GM12878 (cell line): Measurements from ENCODE around the gene FBN2. TPM values are rescaled to one million over a fixed set of nuclear protein-coding genes. Genes with fewer than 3 reads are reported as not detected.

ENCODE experiments used
- EED ChIP-seq: sonication (generic); IDR thresholded peaks from 2 replicates; pipeline ENCODE4 v1.6.1; 2016; ENCODE audit warnings: antibody characterized with exemption, low read depth
- FOXK2 ChIP-seq: fragments of 450-650 bp; IDR thresholded peaks from 2 replicates; pipeline ENCODE4 v1.6.1; 2017; ENCODE audit warnings: mild to moderate bottlenecking, moderate library complexity
- KDM1A ChIP-seq: fragments of 200-600 bp; sonication (generic); IDR thresholded peaks from 2 replicates; pipeline ENCODE4 v1.6.1; 2016; ENCODE audit warnings: borderline replicate concordance
- MXI1 ChIP-seq: fragments of 150-350 bp; IDR thresholded peaks from 2 replicates; pipeline ENCODE4 v1.6.1; 2011; ENCODE audit warnings: low read depth, mild to moderate bottlenecking, inconsistent platforms, low read length, improper control_type of control experiment
- RBBP5 ChIP-seq: fragments of 200-600 bp; sonication (generic); conservative IDR thresholded peaks from 2 replicates; pipeline ENCODE4 v1.6.1; 2016
- TBL1XR1 ChIP-seq: IDR thresholded peaks from 2 replicates; pipeline ENCODE4 v1.6.1; 2012; ENCODE audit warnings: low read depth, low read length, improper control_type of control experiment
- polyA plus RNA-seq, 11 experiments: library from polyadenylated mRNA; depleted of rRNA in 4 of 11; unstranded in 6 of 11; stranded (reverse) in 5 of 11; fragments of >200 nt; fragmentation: Nextera tagmentation in 4 of 11; fragmentation: Illumina TruSeq in 1 of 11; extraction: Ambion mirVana in 4 of 11; extraction: Trizol in 1 of 11; gene quantifications; 1 replicate in 1 of 11; 2 replicates in 10 of 11; pipeline versions ENCODE4 v1.2.1 to v1.2.3, GENCODE V29; 2011 to 2016; ENCODE audit warnings: inconsistent platforms in 2 of 11, missing spikeins in 2 of 11, low read depth in 1 of 11
- total RNA-seq, 4 experiments: library from RNA; depleted of rRNA in 3 of 4; stranded (reverse); fragments of >200 nt in 3 of 4; fragmentation: Illumina TruSeq in 1 of 4; extraction: Trizol in 1 of 4; gene quantifications; 2 replicates each; pipeline versions ENCODE4 v1.2.1 to v1.2.3, GENCODE V29; 2013 to 2021
- TF ChIP-seq, protein P1 (sequence below): IDR thresholded peaks from 2 replicates; pipeline ENCODE4 v1.6.1; 2011; ENCODE audit warnings: low read depth, low read length, improper control_type of control experiment, borderline replicate concordance
- TF ChIP-seq, protein P2 (sequence below): fragments of 150-350 bp; IDR thresholded peaks from 2 replicates; pipeline ENCODE4 v1.6.1; 2014; ENCODE audit warnings: mild to moderate bottlenecking, low read depth, low read length
- TF ChIP-seq, protein P3 (sequence below): IDR thresholded peaks from 2 replicates; pipeline ENCODE4 v1.6.1; 2011; ENCODE audit warnings: borderline replicate concordance, low read depth, mild to moderate bottlenecking, moderate library complexity, mixed read lengths, low read length; ENCODE audit not compliant: insufficient read depth; ENCODE audit errors: extremely low read length
- TF ChIP-seq, protein P4 (sequence below): fragments of 450-650 bp; conservative IDR thresholded peaks from 2 replicates; pipeline ENCODE4 v1.6.1; 2017; ENCODE audit warnings: mild to moderate bottlenecking, moderate library complexity
- TF ChIP-seq, protein P5 (sequence below): fragments of 450-650 bp; IDR thresholded peaks from 2 replicates; pipeline ENCODE4 v1.6.1; 2018; ENCODE audit warnings: borderline replicate concordance, mild to moderate bottlenecking; ENCODE audit not compliant: partially characterized antibody

Gene FBN2
- total and polyA plus RNA-seq, 10 of the 15 experiments (the other 5 are each of a cell fraction or from before 2014, with no cell fraction given) = 0.01 to 0.98 (median 0.10) TPM; not detected in 3

DNA sequence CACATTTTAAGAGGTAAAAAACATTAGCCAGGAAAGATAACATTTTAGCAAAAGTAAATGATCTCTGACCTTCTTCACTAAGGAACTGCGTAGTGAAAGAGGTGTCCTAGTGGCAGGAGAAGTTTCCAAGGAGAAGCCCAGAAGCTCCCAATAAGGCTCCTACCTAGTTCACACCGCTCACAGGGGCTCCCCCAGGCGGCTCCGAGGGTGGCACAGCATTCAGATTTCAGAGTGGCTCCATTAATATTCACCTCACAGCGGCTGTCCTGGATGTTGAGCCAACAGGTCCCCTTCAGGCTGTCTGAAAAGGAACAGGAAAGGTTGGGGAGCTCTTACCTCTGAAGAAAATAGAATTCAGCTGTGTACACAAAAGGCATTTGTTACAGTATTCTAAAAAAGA, 187.3 kb downstream of the FBN2 start (continued):
- TF ChIP-seq, protein P1, sequence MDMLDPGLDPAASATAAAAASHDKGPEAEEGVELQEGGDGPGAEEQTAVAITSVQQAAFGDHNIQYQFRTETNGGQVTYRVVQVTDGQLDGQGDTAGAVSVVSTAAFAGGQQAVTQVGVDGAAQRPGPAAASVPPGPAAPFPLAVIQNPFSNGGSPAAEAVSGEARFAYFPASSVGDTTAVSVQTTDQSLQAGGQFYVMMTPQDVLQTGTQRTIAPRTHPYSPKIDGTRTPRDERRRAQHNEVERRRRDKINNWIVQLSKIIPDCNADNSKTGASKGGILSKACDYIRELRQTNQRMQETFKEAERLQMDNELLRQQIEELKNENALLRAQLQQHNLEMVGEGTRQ = no peak
- TF ChIP-seq, protein P2, sequence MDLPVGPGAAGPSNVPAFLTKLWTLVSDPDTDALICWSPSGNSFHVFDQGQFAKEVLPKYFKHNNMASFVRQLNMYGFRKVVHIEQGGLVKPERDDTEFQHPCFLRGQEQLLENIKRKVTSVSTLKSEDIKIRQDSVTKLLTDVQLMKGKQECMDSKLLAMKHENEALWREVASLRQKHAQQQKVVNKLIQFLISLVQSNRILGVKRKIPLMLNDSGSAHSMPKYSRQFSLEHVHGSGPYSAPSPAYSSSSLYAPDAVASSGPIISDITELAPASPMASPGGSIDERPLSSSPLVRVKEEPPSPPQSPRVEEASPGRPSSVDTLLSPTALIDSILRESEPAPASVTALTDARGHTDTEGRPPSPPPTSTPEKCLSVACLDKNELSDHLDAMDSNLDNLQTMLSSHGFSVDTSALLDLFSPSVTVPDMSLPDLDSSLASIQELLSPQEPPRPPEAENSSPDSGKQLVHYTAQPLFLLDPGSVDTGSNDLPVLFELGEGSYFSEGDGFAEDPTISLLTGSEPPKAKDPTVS = no peak
- TF ChIP-seq, protein P3, sequence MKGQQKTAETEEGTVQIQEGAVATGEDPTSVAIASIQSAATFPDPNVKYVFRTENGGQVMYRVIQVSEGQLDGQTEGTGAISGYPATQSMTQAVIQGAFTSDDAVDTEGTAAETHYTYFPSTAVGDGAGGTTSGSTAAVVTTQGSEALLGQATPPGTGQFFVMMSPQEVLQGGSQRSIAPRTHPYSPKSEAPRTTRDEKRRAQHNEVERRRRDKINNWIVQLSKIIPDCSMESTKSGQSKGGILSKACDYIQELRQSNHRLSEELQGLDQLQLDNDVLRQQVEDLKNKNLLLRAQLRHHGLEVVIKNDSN = no peak
- TF ChIP-seq KDM1A = no peak
- TF ChIP-seq EED = no peak
- TF ChIP-seq, protein P4, sequence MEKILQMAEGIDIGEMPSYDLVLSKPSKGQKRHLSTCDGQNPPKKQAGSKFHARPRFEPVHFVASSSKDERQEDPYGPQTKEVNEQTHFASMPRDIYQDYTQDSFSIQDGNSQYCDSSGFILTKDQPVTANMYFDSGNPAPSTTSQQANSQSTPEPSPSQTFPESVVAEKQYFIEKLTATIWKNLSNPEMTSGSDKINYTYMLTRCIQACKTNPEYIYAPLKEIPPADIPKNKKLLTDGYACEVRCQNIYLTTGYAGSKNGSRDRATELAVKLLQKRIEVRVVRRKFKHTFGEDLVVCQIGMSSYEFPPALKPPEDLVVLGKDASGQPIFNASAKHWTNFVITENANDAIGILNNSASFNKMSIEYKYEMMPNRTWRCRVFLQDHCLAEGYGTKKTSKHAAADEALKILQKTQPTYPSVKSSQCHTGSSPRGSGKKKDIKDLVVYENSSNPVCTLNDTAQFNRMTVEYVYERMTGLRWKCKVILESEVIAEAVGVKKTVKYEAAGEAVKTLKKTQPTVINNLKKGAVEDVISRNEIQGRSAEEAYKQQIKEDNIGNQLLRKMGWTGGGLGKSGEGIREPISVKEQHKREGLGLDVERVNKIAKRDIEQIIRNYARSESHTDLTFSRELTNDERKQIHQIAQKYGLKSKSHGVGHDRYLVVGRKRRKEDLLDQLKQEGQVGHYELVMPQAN = no peak
- no peak for TF ChIP-seq RBBP5
- TF ChIP-seq FOXK2 = no peak
- TF ChIP-seq TBL1XR1 = no peak
- TF ChIP-seq, protein P5, sequence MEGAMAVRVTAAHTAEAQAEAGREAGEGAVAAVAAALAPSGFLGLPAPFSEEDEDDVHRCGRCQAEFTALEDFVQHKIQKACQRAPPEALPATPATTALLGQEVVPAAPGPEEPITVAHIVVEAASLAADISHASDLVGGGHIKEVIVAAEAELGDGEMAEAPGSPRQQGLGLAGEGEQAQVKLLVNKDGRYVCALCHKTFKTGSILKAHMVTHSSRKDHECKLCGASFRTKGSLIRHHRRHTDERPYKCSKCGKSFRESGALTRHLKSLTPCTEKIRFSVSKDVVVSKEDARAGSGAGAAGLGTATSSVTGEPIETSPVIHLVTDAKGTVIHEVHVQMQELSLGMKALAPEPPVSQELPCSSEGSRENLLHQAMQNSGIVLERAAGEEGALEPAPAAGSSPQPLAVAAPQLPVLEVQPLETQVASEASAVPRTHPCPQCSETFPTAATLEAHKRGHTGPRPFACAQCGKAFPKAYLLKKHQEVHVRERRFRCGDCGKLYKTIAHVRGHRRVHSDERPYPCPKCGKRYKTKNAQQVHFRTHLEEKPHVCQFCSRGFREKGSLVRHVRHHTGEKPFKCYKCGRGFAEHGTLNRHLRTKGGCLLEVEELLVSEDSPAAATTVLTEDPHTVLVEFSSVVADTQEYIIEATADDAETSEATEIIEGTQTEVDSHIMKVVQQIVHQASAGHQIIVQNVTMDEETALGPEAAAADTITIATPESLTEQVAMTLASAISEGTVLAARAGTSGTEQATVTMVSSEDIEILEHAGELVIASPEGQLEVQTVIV = no peak
- TF ChIP-seq MXI1 = no peak
